Esophagus muscularis mucosa (tissue), 4 donors: ENCODE data around the gene ZFP36L1.

Source experiments
- EP300 ChIP-seq: sonication (generic); formaldehyde crosslinking; IDR thresholded peaks from one replicate; pipeline ENCODE4 v1.6.1; 2017; ENCODE audit warnings: antibody characterized with exemption
- POLR2A ChIP-seq: fragments of 450-650 bp; IDR thresholded peaks from one replicate; pipeline ENCODE4 v1.6.1; 2017; ENCODE audit warnings: antibody characterized with exemption, moderate library complexity, mild to moderate bottlenecking, low read depth
- TF ChIP-seq, protein P1 (sequence below), 3 experiments: fragments of 200-600 bp in 2 of 3; fragments of 450-650 bp in 1 of 3; sonication (generic) in 2 of 3; IDR thresholded peaks; one replicate each; pipeline ENCODE4 v1.5.1; 2017 to 2019; ENCODE audit warnings: antibody characterized with exemption in 3 of 3, mild to moderate bottlenecking in 2 of 3, moderate library complexity in 1 of 3

DNA sequence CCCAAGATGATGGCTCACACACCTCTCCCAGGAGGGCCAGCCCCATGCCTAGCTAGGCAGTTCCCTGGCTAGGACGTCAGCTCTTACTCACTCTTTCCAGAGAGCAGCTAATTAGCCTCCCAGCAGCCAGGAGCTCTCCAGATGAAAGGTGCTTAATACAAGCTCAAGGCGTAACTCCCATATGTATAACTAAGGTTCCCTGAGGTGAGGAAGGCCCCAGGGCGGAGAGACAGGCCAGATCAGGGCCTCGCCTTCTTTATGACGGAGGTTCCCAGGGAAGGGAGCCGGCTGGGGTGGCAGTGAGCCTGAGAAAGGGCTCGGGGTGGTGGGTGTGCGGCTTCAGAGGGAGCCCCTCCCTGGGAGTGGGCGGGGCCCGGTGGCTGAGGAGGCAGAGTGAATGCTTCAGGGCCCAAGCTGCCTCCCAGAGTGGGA, 26.4 kb upstream of the ZFP36L1 start:
- TF ChIP-seq POLR2A (no peak), EP300 (no peak)
- TF ChIP-seq, protein P1, sequence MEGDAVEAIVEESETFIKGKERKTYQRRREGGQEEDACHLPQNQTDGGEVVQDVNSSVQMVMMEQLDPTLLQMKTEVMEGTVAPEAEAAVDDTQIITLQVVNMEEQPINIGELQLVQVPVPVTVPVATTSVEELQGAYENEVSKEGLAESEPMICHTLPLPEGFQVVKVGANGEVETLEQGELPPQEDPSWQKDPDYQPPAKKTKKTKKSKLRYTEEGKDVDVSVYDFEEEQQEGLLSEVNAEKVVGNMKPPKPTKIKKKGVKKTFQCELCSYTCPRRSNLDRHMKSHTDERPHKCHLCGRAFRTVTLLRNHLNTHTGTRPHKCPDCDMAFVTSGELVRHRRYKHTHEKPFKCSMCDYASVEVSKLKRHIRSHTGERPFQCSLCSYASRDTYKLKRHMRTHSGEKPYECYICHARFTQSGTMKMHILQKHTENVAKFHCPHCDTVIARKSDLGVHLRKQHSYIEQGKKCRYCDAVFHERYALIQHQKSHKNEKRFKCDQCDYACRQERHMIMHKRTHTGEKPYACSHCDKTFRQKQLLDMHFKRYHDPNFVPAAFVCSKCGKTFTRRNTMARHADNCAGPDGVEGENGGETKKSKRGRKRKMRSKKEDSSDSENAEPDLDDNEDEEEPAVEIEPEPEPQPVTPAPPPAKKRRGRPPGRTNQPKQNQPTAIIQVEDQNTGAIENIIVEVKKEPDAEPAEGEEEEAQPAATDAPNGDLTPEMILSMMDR (IDR thresholded peaks at IDR 0.05) = no peak
